GM19467 (cell line): Measurements from ENCODE around the gene HACD1.
"Not testable (repeated sequence)": the region's sequence is repeated elsewhere in the genome, so short reads cannot be mapped to it uniquely, and the experiment has no call there.

ENCODE experiments used
- ATAC-seq: cut with Tn5 transposase; IDR thresholded peaks from one replicate; pipeline ENCODE4 v1.9.1; 2021; ENCODE audit warnings: mild to moderate bottlenecking, moderate library complexity; ENCODE audit not compliant: unreplicated experiment

HACD1 gene

DNA sequence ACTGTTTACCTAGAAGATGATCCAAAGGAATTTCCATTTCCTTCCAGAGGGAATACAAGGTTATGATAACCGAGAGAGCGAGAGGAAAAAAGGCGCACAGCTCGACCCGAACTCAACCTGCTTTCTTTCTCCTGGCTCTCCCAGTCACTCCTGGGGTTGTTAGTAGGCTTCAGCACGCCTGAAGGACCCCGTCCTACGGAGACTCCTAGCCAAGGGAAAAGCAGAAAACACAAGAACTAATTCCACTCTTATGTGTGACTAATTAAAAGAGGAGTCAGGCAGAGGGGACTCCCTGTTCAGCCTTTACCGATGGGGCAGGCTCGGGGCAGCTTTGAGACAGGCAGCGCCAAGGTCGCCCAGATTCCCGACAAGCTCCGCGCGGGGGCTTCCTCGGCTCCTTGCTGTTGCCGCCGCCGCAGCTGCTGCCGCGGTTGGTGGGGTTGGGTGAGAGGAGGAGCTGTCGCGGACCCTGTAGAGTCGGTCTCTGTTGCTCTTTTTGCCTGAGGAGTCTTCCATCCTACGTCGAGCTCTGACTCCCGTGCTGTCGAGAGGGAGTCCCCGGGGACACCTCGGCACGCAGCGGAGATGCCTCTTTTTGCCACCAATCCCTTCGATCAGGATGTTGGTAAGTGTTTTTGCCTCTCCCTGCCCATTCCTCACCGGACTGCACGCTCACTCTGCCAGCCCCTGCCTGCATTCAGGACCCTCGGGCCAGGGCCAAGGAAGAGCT, 26.7 kb upstream of the HACD1 start, which contains the start of gene STAM:
Gene STAM, plus strand, starts transcription at position 397 of the 730 bp plus-strand sequence. Its CDS starts 189 bp downstream, at position 586.
- peak; percentile 88 for ATAC-seq

DNA sequence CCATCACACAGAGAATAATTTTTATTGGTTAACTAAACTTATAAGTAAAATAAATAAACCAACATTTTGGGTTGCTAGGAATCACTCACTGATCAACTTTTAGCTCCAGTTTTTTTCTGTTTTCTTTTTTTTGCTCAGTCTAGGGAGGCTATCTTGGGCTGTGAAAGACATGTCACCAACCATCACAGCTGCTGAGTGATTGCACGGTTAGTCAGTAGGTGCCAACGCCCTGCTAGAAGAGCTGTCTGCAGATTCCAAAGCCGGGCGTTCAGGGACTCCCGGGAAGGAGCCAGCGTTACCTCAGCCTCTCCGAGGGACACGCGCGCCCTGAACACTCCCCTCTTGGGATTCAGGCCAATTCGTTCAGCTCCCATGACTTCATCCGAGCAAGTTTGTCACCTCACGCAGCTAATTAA, 26.2 kb upstream of the HACD1 start:
- peak; percentile 21 for ATAC-seq

DNA sequence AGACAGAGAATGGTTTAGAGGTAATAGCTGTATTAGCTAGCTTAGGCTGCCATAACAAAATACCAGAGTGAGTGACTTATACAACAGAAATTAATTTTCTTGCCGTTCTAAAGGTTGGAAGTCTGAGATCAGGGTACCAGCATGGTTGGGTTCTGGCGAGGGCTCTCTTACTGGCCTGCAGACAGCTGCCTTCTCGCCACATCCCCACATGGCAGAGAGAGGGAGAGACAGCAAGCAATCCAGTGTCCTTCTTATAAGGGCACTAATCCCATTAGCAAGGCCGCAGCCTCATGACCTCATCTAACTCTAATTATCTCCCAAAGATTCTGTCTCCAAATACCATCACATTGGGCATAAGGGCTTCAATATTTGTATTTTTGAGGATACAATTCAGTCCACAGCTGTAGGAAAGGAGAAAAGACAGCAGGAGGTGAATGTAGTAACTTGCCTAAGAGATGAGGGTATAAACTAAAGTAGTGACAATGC, 23.2 kb upstream of the HACD1 start:
- ATAC-seq: no peak

DNA sequence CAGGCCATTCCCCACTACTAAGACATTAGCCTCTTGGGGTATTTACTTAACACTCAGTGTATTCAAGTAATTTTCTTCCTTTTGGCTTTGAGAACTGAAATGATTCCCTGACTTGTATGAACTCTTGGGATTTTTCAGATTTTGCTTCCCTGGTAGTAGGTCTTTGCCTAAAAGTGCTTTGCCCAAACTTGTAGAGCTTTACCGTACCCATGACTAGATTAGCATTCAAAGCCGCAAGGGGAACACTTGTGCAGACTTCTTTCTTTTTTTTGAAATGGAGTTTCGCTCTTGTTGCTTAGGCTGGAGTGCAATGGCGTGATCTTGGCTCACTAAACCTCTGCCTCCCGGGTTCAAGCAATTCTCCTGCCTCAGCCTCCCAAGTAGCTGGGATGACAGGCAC, 20.7 kb upstream of the HACD1 start:
- no peak for ATAC-seq

DNA sequence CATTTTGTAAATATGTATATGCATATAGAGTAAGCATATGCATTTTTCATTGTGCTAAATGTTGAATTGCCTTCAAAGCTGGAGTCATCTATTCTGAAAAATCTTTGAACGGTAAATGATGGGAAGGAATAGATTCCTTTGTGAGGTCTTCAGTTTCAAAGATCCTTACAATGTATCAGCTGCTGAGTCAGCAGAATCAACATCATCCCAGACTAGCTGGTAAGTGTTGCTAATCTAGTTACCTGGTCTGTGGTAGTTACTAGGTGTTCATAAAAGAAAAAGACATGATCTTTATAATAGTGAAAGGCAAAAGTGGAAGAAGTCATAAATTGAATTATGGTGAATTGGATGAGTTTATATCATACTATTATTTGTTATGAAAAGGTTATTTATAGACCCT, 16.2 kb upstream of the HACD1 start:
- no peak for ATAC-seq

DNA sequence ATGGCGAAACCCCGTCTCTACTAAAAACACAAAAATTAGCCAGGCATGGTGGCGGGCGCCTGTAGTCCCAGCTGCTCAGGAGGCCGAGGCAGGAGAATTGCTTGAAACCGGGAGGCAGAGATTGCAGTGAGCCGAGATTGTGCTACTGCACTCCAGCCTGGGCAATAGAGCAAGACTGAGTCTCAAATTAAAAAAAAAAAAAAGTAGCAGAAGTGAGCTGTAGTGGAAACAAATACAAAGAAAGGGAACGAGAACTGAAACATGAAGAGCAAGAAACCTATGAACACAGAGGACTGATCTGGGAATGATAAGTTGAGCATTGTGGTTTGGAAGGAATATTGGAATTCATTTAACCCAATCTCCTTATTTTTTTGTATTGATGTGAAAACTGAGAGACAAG, 15.4 kb upstream of the HACD1 start:
- ATAC-seq: not testable (repeated sequence)

DNA sequence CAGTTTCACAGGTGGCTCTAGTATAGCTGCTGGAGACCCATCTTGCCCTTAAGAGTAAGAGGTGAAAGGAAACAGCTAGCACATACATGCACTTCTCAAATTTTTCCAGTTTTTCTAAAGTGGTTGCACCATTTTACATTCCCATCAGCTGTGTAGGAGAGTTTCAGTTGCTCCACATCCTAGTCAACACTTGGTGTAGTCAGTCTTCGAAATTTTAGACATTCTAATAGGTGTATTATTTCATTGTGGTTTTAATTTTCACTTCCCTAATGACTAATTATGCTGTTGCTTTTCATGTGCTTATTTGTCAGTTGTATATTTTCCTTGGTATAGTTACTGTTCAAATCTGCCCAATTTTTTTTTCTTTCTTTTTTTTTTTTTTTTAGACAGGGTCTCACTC, 9.5 kb upstream of the HACD1 start:
- no peak for ATAC-seq

DNA sequence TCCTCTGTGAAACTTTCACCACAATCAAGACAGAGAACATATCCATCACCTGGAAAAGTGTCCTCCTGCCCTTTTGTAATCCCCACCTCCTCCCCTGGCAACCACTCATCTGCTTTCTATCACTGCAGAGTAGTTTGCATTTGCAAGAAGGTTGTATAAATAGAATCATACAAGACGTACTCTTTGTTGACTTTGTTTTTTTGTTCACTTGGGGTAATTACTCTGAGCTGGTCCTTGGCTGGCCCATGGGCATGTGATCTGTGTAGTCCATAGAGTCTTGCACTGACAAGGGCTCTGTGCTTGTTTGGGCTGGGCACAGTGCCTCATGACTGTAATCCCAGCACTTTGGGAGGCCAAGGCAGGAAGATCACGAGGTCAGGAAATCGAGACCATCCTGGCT, 7.8 kb upstream of the HACD1 start:
- no peak for ATAC-seq

DNA sequence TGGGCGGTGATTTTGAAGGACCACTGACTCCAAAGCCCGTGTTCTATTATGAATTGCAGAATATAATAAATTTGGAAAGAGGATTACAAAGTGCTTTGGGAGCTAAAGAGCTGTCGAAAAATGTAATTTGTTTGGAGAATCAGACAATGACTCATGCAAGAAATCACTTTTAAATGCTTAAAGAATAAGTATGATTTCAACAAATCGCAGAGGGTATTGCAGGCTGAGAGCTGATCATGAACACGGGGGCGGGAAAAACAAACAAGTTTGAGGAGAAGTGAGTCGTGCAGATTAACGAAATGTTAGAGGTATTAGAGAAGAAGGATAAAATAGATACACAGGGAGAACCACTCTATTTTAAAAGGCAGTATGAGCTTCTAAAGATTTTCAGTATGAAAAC, 4.9 kb upstream of the HACD1 start:
- no peak for ATAC-seq

DNA sequence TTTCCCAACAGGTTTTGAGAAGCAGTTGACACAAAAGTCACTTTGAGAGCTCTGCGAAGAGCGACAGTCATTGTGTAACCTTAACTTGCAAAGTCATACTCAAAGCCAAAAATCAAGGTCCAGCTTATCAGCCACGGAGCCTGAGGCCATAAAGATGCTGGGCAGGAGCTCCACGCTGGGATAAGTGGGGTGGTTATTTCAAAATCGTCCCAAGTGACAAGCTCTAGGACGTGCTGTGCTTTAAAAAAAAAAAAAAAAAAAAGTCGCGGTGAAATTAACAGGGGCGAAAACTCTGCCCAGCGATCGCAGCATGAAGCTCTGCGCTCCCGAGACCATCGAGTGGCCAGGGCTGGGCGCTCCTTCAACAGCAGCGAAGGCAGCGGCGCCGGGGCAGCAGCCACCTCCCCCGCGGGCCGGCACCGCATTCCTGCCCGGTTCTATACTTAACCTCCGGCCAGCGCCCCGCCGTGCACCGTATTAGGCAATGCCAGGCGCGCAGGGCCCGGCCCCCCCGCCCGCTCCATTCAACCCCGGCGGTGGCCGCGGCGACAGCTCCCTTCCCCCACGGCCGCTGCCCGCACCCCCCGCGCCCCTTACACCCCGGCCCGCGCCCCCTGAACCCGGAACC, 657 bp downstream of the HACD1 start:
- peak; percentile 36 for ATAC-seq

DNA sequence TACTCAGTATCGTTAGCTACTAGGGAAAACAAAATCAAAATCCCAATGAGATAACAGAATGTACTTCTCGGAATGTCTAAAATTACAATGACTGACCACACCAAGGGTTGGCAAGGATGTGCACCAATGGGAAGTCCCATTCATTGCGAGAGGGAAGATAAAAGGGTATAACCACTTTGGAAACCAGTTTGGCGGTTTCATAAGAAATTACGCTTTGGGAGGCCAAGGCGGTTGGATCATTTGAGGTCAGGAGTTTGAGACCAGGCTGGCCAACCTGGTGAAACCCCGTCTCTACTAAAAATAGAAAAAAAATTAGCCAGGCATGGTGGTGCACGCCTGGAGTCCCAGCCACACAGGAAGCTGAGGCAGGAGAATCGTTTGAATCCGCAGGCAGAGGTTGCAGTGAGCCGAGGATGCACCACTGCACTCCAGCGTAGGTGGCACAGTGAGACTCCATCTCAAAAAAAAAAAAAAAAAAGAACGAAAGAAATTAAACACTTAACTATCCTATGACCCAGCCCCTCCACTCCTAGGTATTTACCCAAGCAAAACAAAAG, 7.6 kb downstream of the HACD1 start:
- ATAC-seq: no peak

DNA sequence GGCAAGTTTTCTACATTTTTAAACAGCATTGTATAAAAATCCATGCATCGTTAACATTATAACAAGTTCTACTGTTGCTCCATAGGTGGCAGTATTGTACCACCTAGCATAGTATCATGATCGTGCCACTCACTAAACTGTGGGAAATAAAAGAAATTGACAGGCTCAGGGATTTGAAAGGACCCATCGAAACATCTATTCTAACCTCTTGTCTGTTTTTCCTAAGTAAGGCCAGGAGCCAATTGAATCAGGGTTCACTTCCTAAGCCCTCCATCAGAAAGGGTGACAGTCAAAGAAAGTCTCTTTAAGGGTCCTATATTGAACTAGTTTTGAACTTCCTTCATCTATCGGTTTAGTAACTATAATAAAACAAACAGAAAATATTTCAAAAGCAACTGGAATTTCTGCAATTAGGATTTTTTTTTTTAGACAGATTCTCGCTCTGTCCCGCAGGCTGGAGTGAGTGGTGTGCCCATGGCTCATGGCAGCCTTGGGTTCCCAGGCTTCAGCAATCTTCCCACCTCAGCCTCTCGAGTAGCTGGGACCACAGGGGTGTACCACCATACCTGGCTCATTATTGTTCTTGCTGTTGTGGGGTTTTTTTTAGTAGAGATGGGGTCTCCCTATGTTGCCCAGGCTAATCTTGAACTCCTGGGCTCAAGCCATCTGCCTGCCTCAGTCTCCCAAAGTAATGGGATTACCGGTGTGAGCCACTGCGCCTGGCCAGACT, 9.4 kb downstream of the HACD1 start:
- peak; percentile 82 for ATAC-seq

DNA sequence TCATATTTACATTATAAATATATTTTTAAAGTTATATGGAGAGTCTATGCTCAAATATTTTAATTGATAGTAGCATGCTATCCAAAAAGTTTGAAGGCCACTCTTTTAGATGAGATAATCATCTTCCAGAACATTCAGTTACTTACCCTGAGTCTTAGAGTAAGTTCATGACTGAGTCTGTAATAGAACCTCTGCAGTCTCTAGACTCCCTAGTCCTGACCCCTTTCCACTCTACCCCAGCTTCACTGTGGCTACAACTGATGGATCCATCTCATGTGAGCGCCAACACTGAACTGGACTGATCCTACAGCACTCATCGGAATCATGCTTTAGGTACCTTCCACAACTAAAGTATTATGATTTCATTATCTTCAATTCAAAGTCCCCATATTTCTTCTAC, 10.1 kb downstream of the HACD1 start:
- no peak for ATAC-seq

DNA sequence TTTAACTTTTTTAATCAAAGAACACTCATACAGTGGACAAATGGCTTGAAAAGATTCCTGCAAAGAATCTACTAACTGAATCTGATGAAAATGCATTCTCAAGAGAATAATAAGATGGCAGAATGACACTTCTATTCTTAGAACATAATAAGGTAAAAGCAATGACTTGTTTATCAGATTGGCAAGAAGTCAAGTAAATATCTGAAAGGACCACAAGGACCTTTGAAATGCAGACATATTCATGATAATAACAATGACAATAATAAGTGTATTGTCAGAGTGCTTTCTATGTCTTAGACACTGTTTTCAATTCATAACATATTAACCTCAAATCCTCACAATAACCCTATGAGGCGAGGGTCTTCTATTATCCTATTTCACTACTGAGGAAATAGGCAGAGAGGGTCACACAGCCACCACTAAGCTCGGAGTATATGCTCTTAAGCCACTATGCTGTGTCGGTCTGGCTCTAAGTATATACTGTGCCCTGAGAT, 10.6 kb downstream of the HACD1 start:
- ATAC-seq: no peak

DNA sequence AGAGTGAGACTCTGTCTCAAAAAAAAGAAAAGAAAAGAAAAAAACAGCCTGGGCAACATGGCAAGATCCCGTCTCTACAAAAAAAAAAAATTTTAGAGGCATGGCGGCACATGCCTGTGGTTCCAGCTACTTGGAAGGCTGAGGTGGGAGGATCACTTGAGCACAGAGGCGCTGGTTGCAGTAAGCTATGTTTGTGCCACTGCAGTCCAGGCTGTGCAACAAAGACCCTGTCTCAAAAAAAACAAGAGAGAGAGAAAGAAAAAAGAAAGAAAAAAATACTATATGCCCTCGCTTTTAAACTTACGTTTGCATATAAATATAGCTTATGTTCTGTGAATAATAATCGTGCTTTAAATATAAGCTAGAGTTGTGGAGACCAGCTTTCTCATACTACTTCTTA, 11.2 kb downstream of the HACD1 start:
- ATAC-seq: no peak

DNA sequence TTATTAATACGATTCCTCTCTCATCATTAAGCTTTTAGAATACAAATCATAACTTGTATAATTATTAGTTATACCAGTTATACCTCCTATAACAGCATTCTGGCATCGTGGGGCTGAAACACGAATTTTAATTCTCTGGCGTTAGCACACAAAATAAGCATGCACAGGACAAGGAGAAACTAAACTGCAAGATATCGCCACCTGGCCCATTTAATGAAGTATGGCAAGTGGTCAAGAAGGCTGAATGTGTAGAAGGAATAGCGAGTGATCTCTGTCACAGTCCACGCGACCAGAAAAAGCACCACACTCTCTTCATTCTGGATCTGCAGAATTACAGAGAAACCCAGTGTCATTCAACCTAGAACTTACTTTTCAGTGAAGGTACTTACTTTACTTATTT, 18.1 kb downstream of the HACD1 start:
- ATAC-seq: no peak

DNA sequence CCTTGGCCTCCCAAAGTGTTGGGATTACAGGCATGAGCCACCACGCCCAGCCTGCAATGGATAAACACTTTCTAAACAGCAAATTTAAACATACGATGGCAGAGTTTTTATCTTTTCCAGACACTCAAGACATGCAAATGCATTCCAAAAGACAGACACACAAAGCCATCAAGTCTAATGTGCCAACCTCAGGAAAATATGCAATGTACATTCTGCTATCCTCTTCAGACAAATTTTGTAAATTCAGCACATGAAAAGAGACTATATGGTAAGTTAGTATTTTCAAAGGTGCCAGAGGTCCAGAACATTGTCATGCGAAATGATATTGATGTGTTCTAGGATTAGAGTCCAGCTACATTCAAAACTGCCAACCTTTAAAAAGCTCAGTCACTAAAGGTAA, 19.8 kb downstream of the HACD1 start:
- no peak for ATAC-seq

DNA sequence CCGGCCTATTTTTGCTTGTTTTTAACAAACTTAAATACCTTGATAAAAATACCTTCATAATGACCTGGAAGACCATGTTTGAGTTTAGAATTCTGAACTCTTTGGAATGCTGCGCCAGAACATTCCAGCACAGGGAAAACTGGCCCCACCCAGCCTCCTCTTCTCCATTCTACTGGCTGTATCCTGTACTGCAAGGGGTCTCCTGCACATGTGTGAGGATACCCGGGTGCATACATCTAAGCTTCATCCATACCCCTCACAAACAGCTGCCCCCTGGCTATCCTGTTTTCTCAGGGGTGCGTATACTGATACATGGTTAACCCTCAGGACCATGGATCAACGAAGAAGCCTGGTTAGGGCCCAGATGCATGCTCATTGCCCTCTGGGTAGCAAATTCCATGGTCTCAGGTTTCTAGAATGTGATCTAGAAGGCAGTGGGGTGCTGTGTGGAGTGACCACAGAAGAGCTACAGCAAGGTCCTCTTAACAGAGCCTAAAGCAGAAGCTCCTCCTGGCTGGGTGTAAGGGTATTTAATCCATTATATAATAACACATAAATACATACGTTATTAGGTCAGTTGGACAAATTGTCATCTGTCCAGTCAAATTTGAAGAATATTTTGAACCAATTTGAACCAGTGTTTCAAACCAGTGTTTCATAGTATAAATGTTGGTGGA, 26.1 kb downstream of the HACD1 start:
- no peak for ATAC-seq

DNA sequence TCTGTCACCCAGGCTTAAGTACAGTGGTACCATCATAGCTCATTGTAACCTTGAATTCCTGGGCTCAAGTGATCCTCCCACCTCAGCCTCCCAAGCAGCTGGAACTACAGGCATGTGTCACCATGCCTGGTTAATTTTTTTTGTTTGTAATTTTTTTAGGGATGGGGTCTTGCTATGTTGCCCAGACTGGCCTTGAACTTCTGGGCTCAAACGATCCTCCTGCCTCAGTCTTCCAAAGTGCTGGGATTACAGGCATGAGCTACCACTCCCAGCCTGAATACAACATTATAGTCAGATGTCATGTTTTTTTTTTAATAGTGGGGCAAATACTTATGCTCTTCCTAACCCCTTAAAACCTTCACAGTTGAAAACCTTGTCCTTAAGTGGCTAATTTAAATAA, 27.9 kb downstream of the HACD1 start:
- not testable (repeated sequence) for ATAC-seq

DNA sequence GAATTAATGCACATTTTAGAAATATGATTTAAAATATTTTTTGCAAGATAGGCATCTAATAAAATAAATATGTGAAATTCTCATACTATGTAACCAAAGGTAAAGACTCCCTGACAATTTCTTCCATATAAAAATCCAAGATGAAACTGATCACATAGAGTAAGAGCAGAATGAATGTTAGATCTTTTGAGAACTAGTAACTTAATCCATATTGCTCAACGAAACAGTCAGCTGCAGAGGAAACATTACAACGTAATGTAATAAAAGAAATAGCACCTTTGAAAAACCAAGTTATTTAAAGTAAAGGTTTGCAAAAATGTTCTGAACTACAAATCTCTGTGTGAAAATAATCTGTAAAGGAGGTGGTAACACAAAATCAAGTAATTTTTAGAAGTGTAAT, 28.8 kb downstream of the HACD1 start:
- ATAC-seq: no peak

DNA sequence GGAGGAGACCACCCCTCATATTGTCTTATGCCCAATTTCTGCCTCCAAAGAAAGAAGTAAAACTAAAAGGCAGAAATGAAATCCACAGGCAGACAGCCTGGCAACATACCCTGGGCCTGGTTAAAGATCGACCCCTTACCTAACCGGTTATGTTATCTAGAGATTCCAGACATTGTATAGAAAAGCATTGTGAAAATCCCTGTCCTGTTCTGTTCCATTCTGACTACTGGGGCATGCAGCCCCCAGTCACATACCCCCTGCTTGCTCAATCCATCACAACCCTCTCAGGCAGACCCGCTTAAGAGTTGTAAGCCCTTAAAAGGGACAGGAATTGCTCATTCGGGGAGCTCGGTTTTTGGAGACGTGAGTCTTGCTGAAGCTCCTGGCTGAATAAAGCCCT, 29.9 kb downstream of the HACD1 start:
- ATAC-seq: not testable (repeated sequence)
